Inflammatory macrophage treated with lipopolysaccharide for 4 hours (primary cell): ENCODE measurements around the gene TOGARAM2.
A peak's percentile ranks its signal among the peaks of the same experiment; 100 is the strongest.

ENCODE experiments used
- DNase-seq: peaks from one replicate; pipeline ENCODE4 v3.0.0-alpha.2; 2020

Gene TOGARAM2

DNA sequence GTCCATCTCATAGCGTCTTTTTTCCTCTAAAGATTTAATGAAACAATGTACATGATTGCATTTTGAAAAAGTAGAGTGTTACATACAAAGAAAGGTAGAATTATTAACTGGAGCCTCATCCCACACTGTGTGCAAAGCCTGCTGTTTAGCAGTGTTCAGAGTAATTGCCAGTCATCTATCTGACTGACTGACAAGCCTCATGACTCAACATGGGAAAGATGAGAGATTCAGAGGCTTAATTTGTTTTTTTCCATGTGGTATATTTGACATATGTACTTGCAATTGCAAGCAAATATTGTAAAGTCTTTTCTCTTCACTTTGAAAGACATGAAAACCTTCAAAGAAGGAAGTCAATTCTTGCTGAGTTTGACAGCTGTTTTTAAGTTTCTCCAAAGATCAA is 78.5 kb downstream of the TOGARAM2 start:
- DNase-seq = peak; percentile 13

- DNase-seq = no peak
Measured at GRCh38 chr2:29060441-29060840, 79.3 kb downstream of the TOGARAM2 start.

- no peak for DNase-seq
Measured at GRCh38 chr2:29061176-29061575, 80.1 kb downstream of the TOGARAM2 start.

- peak; percentile 15 for DNase-seq
Measured at GRCh38 chr2:29061616-29062015, 80.5 kb downstream of the TOGARAM2 start.

DNA sequence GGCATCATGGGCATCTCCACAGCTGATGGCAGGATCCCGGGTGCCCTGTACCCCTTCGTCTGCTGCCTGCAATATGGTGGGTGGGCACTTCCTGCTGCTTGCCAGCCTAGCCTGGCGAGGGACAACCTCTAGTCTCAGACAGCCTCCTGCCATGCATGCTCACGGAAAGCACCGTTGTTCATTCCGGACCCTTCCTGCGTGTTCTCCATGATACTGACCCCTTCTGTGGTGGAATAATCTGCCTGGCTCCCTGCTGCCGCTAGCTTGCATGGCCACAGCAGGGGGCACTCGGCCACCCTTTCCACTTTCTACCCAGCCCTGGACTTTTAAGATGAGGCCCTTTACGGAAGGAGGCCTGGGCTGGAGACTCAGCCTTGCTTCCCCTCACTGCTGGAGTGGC is 81.3 kb downstream of the TOGARAM2 start:
- DNase-seq = no peak

- DNase-seq = no peak
Measured at GRCh38 chr2:29063056-29063455, 82.0 kb downstream of the TOGARAM2 start.

- DNase-seq = no peak
Measured at GRCh38 chr2:29063646-29064345, 82.7 kb downstream of the TOGARAM2 start.

DNA sequence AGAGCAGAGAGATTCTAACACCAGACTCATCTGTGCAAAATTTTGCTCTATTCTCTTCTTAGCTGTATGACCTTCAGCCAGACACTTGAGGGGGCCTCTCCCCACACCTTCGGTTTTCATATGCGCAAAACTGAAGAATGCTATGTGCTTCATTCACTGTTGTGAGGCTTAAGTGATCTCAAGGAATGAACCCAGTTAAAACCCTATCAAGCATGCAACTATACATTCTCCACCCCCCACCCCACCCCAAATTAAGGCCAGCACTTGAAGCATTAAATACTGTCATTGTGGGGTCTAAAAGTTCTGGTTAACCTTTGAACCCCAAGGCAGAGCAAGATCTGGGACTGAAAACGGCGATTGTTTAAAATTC is 83.2 kb downstream of the TOGARAM2 start:
- no peak for DNase-seq

GRCh38 chr2:29064746-29065067 is 83.6 kb downstream of the TOGARAM2 start:
- no peak for DNase-seq

GRCh38 chr2:29065068-29065811 is 84.1 kb downstream of the TOGARAM2 start:
- DNase-seq = no peak

DNA sequence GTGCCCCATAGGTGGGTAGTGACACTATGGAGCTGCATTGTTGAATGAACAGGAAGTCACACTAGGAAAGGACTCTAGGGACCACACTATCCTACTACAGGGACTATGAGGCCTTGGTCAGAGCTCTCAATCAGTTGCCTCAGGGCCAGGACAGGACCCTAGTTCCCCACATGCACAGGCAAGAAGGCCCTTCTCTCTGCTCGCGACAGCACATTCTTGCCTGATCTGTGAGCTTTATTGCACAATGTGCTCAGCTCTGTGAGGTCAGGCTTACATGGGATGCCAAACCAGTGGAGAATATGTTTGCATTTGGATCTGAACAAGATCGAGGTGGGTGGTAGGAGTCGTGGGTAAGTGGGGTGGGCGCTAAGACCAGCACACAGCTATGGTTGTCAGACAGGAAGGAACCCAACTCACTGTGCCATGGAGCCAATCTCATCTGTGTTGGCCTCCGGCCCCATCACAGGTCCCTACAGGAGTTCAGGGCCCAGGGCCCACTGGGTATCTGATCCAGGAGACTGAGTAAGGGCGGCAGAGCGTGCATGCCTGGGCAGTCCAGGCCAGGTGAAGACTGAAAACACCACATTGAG is 85.3 kb downstream of the TOGARAM2 start:
- peak; percentile 83 for DNase-seq

DNA sequence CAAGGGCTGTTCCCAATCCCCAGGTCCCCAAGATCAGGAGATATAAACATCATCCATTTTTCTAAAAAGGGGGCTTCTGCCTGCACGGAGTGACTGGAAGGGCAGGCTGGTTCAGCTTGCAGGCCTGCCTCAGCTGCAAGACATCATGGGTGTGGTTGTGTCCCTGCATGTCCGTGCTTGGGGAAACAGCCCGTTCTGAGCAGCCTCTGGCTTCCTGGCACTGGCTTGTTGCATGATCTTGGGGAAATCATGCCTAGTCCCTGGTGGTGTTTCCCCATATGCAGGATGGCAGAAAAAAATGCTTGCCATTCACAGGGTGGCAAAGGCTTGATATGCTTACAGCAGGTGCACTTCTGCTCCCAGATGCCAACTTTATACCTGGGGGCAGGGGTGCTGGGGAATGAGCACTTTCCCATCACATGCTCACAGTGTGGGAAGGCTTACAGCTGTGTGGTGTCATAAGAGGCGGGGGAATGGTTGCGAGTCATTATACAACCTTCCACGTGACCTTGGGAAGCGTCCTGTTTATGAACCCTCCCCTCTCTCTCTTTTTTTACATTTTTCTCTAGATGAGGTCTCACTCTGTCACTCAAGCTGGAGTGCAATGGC is 86.0 kb downstream of the TOGARAM2 start:
- peak; percentile 85 for DNase-seq

DNA sequence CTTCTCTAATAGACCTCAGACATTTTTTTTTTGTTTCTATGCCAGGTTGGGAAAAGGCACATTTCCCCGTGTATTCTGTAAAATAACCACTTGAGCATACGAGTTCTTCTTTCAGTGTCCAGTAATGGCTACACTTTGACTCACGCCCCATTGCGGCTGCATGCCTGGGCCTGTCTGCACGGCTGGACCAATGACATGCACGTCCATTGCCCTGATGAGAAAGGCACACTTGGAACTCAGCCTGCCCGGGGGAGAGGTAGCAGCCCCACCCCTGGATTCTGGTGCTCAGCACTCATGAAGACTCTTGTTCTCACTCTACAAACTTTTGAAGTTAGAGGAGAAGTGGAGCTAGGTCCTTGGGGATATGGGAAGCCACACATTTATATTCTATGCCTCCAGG is 87.4 kb downstream of the TOGARAM2 start:
- no peak for DNase-seq

GRCh38 chr2:29070526-29070925 is 89.4 kb downstream of the TOGARAM2 start:
- no peak for DNase-seq

DNA sequence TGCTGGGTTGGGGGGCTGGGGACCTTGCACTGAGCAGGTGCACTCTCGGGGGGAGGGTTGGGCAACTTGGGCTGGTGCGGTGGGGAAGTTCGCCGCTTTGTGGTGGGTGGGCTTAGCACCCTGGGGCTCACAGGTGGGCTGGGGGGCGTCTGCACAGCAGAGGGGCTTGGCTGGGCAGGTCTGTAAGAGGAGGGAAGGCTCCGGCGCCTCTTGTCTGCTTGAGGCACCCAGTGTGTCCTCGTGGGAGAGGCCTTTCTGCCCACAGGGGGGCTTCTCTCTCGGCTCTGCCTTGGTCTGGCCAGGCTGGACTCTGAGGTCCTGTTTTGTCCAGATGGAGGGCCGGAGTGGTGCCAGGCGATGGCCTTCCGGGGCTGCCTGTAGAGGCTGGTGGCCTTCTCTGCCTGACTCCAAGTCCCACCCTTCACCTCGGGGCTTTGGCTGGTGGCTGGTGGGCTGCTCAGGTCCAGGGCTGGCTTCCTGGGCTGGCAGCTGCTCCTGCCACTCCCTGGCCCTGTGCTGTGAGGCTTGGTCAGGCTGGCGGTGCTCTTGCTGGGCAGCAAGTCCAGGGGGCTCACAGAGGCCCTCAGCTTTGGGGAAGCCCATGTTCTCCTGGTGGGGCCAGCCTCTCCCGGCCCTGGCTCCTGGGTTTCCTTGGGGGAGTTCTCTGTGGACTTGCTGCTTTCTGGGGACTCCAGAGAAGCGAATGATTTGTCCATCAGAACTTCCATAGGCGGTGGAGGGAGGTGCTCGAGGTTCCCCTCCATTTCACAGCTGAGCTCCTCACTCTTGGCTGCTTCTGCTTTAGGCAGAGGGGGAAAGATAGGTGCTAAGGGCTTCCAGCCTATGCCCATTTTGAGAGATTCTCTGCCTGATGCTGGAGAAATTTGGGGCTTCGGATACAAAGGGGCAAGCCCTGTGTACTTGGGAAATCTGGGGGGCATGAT is 90.2 kb downstream of the TOGARAM2 start:
- no peak for DNase-seq

- no peak for DNase-seq
Measured at GRCh38 chr2:29072251-29072650, 91.2 kb downstream of the TOGARAM2 start.

DNA sequence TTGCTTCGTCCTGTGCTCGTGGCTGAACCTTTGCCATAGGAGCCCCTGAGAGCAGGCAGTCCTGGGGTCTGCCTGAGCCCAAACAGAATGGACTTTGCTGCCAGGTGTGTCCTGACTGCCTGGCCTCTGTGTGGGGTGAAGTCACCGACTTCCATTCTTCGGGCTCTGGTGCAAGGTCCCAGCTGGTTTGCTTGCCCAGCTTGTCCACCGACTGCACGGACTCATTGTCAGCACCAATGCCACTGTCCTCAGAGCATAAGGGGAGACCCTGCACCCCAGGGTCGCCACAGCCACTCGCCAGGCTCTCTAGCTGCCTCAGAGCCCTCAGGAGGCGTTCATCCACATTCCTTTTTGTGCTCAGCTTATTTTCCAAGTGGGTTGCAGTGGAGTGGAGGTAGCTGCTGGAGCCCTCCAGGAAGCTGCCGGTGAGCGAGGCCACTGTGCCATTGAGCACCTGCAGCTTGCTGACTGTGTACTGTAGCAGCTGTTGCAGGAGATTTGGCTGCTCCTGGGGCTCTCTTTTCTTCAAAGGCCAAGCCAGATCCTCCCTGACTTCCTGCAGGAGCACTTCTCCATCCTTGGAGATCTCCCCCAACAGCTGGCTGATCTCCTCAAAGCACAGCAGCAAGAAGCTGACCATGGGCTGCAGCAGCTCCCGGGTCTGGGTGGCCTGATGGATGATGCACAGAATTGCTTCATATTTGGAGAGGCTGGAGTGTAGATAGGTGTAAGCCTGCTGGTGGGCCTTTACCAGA is 92.0 kb downstream of the TOGARAM2 start:
- no peak for DNase-seq

- DNase-seq = peak; percentile 22
Measured at GRCh38 chr2:29073933-29074332, 92.8 kb downstream of the TOGARAM2 start.

DNA sequence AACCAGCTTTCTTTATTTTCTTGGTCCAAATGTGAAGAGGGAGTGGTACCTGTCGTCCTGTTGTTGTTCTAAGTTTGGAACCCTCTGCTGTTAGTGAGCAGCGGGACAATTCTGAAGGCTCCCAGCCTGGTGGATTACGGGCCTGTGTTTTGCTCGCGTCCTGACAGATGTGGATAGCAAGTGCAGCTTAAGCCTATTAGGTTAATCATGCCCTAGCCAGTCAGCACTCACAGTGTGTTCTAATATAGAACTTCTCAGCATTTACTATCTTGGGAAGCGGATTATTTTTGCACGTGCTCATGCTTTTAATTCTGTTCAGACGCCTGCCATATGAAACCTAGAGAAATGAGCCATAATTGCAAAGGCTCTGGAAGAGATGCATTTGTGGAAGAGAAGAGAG is 93.3 kb downstream of the TOGARAM2 start, which contains the start of gene PCARE:
Gene PCARE, minus strand, starts transcription at position 113 of the 400 bp plus-strand sequence. CDS start 262 bp downstream, outside the sequence.
- DNase-seq = no peak

- DNase-seq = no peak
Measured at GRCh38 chr2:29075894-29076705, 95.0 kb downstream of the TOGARAM2 start.

DNA sequence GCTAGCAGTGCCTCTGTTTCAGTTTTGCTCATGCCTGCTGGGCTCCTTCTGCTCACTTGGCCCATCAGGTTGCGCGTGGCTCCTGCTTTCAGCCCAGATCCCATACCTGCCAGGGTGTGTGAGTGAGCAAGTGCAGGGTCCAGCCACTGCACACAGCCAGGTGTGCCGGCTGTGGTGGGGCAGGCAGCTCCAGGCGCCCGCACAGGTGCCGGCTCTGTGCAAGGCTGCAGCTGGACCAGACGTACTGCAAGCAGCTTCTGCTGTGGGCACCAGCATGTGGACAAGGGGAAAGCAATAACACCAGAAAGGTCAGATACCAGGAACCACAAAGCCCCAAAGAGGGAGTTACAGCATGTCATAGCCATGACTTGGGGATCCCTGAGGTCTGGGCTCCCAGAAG is 98.8 kb downstream of the TOGARAM2 start:
- no peak for DNase-seq
